M059J (cell line): ENCODE data around the gene UNC80. TPM values are rescaled to one million over a fixed set of nuclear protein-coding genes. Genes with fewer than 3 reads are reported as not detected.

ENCODE experiments used
- DNase-seq: peaks from one replicate; pipeline ENCODE4 v3.0.0-alpha.2; 2012; ENCODE audit warnings: low read depth
- total RNA-seq: library from RNA; depleted of rRNA; stranded (reverse); fragments of >200 nt; shearing (Covaris generic); gene quantifications from 2 replicates; pipeline ENCODE4 v1.2.3, GENCODE V29; 2014

UNC80 gene
- total RNA-seq, 1 experiment from 2014 or later, result not detected

- no peak for DNase-seq
Measured at GRCh38 chr2:209806318-209806717, 34.7 kb downstream of the UNC80 start.

- no peak for DNase-seq
Measured at GRCh38 chr2:209808521-209808920, 36.9 kb downstream of the UNC80 start.

GRCh38 chr2:209809256-209809655 lies 37.6 kb downstream of the UNC80 start:
- no peak for DNase-seq

GRCh38 chr2:209817844-209818271 lies 46.2 kb downstream of the UNC80 start:
- no peak for DNase-seq

- no peak for DNase-seq
Measured at GRCh38 chr2:209818939-209819338, 47.3 kb downstream of the UNC80 start.

GRCh38 chr2:209821806-209822205 lies 50.2 kb downstream of the UNC80 start:
- no peak for DNase-seq

- no peak for DNase-seq
Measured at GRCh38 chr2:209823484-209823883, 51.9 kb downstream of the UNC80 start.

- DNase-seq, result no peak
Measured at GRCh38 chr2:209824391-209824790, 52.8 kb downstream of the UNC80 start.

GRCh38 chr2:209830722-209831465 lies 59.3 kb downstream of the UNC80 start:
- DNase-seq, result no peak

GRCh38 chr2:209834767-209835166 lies 63.1 kb downstream of the UNC80 start:
- no peak for DNase-seq

GRCh38 chr2:209840434-209840833 lies 68.8 kb downstream of the UNC80 start:
- no peak for DNase-seq

GRCh38 chr2:209845666-209846065 lies 74.0 kb downstream of the UNC80 start:
- no peak for DNase-seq

- DNase-seq, result no peak
Measured at GRCh38 chr2:209864716-209865295, 93.2 kb downstream of the UNC80 start.

- DNase-seq, result no peak
Measured at GRCh38 chr2:209868271-209868994, 96.8 kb downstream of the UNC80 start.

- no peak for DNase-seq
Measured at GRCh38 chr2:209870067-209870466, 98.4 kb downstream of the UNC80 start.

GRCh38 chr2:209872675-209873074 lies 101.0 kb downstream of the UNC80 start:
- DNase-seq, result peak; percentile 73

GRCh38 chr2:209875270-209875669 lies 103.6 kb downstream of the UNC80 start:
- DNase-seq, result no peak

GRCh38 chr2:209876211-209876610 lies 104.6 kb downstream of the UNC80 start:
- DNase-seq, result peak; percentile 19

GRCh38 chr2:209878701-209879100 lies 107.1 kb downstream of the UNC80 start:
- DNase-seq, result no peak

GRCh38 chr2:209900638-209901037 lies 129.0 kb downstream of the UNC80 start:
- no peak for DNase-seq

- DNase-seq, result no peak
Measured at GRCh38 chr2:209901172-209901571, 129.5 kb downstream of the UNC80 start.

GRCh38 chr2:209905691-209906090 lies 134.1 kb downstream of the UNC80 start:
- no peak for DNase-seq

GRCh38 chr2:209907746-209908145 lies 136.1 kb downstream of the UNC80 start:
- no peak for DNase-seq
